HG02970 (cell line): ENCODE results near the gene AKAP5.

Experiments
- ATAC-seq: cut with Tn5 transposase; IDR thresholded peaks from one replicate; pipeline ENCODE4 v1.9.1; 2021; ENCODE audit warnings: mild to moderate bottlenecking, moderate library complexity, moderate number of reproducible peaks; ENCODE audit not compliant: unreplicated experiment, low FRiP score

The AKAP5 gene

GRCh38 chr14:64522591-64523355, 57.5 kb downstream of the AKAP5 start:
- ATAC-seq = no peak
